Adrenal gland (tissue), 5 donors: Measurements from ENCODE around the gene ERV3-1.

Experiments used
- CTCF ChIP-seq, 6 experiments: fragments of 450-650 bp in 4 of 6; fragments of 200-600 bp in 2 of 6; sonication (generic) in 1 of 6; IDR thresholded peaks; 1 replicate in 5 of 6; 2 replicates in 1 of 6; pipeline versions ENCODE4 v1.5.1 to v1.8.0; 2016 to 2021; ENCODE audit warnings: antibody characterized with exemption in 6 of 6, mild to moderate bottlenecking in 2 of 6, moderate library complexity in 1 of 6
- POLR2A ChIP-seq, 2 donors: fragments of 450-650 bp; IDR thresholded peaks; one replicate each; pipeline ENCODE4 v1.6.1; 2017; ENCODE audit warnings: antibody characterized with exemption in 2 of 2, mild to moderate bottlenecking in 2 of 2, moderate library complexity in 1 of 2
- donor health status: DM: no; HTN: no; CAD: no.

- TF ChIP-seq CTCF (IDR thresholded peaks at IDR 0.05) (no peak), POLR2A (IDR thresholded peaks at IDR 0.05) (peak in 1 of 2 donors; percentile 11)
Observed at GRCh38 chr7:65001291-65001814, 5.1 kb downstream of the ERV3-1 start.
